ENCODE results near the gene PHF13.

Gene PHF13

DNA sequence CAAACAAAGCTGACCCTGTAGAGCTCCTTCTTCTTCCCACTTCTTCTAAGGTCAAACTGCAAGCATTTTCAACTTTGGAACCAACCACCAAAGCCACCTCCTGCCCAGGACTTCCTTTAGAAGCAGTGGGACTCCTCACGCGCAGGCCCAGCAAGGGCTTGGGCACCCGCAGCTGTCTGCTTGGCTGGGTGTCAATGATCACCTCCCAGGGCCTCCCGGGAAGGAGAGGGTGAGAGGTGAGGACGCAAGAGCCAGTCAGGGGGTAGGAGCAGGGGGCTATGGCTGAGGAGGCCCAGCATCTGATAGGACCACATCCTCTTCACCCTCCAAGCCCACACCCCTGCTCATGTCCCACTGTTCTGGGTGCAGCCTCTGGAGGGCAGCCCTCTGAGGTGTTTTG lies 21.1 kb upstream of the PHF13 start:
- no peak overlapping the region for H3K4me3 ChIP-seq (ENCODE audit: control insufficient read depth in 1 of 7, extremely low read depth in 1 of 7, insufficient read depth in 4 of 7, low read depth in 2 of 7, low read length in 6 of 7)
- no peaks in the 10 kb centered on the region for H3K9me3 ChIP-seq (ENCODE audit: control extremely low read depth in 1 of 5, control insufficient read depth in 4 of 5, insufficient read depth in 2 of 5, low read depth in 1 of 5, low read length in 4 of 5)
- H3K27me3 ChIP-seq (replicated peaks in 2 of 5; ENCODE audit: control insufficient read depth in 4 of 5, insufficient read depth in 5 of 5, low read length in 4 of 5), result no peaks in the 10 kb centered on the region
- no peak overlapping the region for H3K27ac ChIP-seq (ENCODE audit: insufficient read depth in 1 of 2, low read depth in 1 of 2, low read length in 2 of 2, poor library complexity in 1 of 2, severe bottlenecking in 2 of 2)
- ChIA-PET POLR2A (no interaction called here), CTCF (interaction anchor here (1.2 kb wide), 1 partner anchor 10 kb away, joined by 3 read pairs; the partner anchor contains the start of gene KLHL21)
- peaks cover 6 to 63% (median 55%) of the 10 kb centered on the region in 4 experiments for H3K4me1 ChIP-seq (ENCODE audit: control extremely low read depth in 1 of 4, control insufficient read depth in 4 of 4, insufficient read depth in 4 of 4, low read length in 3 of 4)
- peaks cover 7 to 92% (median 65%) of the 10 kb centered on the region in 4 experiments for H3K36me3 ChIP-seq (ENCODE audit: control insufficient read depth in 4 of 4, insufficient read depth in 4 of 4, low read length in 3 of 4)
- WGBS (ENCODE audit: insufficient coverage), result no CpG with 5 or more reads among the region's 5 CpGs
- no peak for DNase-seq

GRCh38 chr1:6592865-6593593 lies 20.5 kb upstream of the PHF13 start:
- 96% methylated on average over 36 of the region's 38 CpGs for WGBS (ENCODE audit: insufficient coverage)
- no peak for DNase-seq
- H3K27me3 ChIP-seq (replicated peaks in 2 of 5; ENCODE audit: control insufficient read depth in 4 of 5, insufficient read depth in 5 of 5, low read length in 4 of 5), result no peaks in the 10 kb centered on the region
- peaks cover 6 to 62% (median 55%) of the 10 kb centered on the region in 4 experiments for H3K4me1 ChIP-seq (ENCODE audit: control extremely low read depth in 1 of 4, control insufficient read depth in 4 of 4, insufficient read depth in 4 of 4, low read length in 3 of 4)
- POLR2A ChIA-PET, result no interaction called here
- H3K4me3 ChIP-seq (ENCODE audit: control insufficient read depth in 1 of 7, extremely low read depth in 1 of 7, insufficient read depth in 4 of 7, low read depth in 2 of 7, low read length in 6 of 7), result no peak overlapping the region
- CTCF ChIA-PET, result interaction anchor here (1.2 kb wide), 1 partner anchor 10 kb away, joined by 3 read pairs; the partner anchor contains the start of gene KLHL21
- no peak overlapping the region for H3K27ac ChIP-seq (ENCODE audit: insufficient read depth in 1 of 2, low read depth in 1 of 2, low read length in 2 of 2, poor library complexity in 1 of 2, severe bottlenecking in 2 of 2)
- H3K36me3 ChIP-seq (ENCODE audit: control insufficient read depth in 4 of 4, insufficient read depth in 4 of 4, low read length in 3 of 4), result peaks cover 7 to 92% (median 65%) of the 10 kb centered on the region in 4 experiments
- no peaks in the 10 kb centered on the region for H3K9me3 ChIP-seq (ENCODE audit: control extremely low read depth in 1 of 5, control insufficient read depth in 4 of 5, insufficient read depth in 2 of 5, low read depth in 1 of 5, low read length in 4 of 5)

DNA sequence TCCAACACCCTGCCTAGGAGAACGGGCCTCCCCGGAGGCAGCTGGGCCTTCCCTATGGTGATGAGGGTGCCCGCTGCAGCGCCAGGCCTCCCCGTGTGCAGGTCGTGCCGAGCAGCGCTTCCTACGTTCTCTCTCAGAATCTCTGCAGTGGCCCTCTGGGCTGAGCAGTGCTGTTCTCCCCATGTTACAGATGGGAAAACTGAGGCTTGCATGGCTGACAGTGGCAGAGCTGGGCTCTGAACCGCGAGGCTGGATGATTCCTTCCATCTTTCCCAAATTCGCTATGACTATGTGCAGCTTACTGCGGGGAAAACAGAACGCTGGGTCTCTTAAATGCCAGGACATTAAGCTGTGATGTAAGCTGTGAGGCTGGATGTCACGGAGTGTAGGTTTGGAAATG lies 19.7 kb upstream of the PHF13 start:
- peaks cover 7 to 86% (median 65%) of the 10 kb centered on the region in 4 experiments for H3K36me3 ChIP-seq (ENCODE audit: control insufficient read depth in 4 of 4, insufficient read depth in 4 of 4, low read length in 3 of 4)
- peaks cover 6 to 57% (median 49%) of the 10 kb centered on the region in 4 experiments for H3K4me1 ChIP-seq (ENCODE audit: control extremely low read depth in 1 of 4, control insufficient read depth in 4 of 4, insufficient read depth in 4 of 4, low read length in 3 of 4)
- no peaks in the 10 kb centered on the region for H3K27me3 ChIP-seq (replicated peaks in 2 of 5; ENCODE audit: control insufficient read depth in 4 of 5, insufficient read depth in 5 of 5, low read length in 4 of 5)
- WGBS (ENCODE audit: insufficient coverage), result 98% methylated on average over 13 of the region's 15 CpGs
- ChIA-PET POLR2A (no interaction called here), CTCF (no interaction called here)
- no peaks in the 10 kb centered on the region for H3K9me3 ChIP-seq (ENCODE audit: control extremely low read depth in 1 of 5, control insufficient read depth in 4 of 5, insufficient read depth in 2 of 5, low read depth in 1 of 5, low read length in 4 of 5)
- no peak overlapping the region for H3K4me3 ChIP-seq (ENCODE audit: control insufficient read depth in 1 of 7, extremely low read depth in 1 of 7, insufficient read depth in 4 of 7, low read depth in 2 of 7, low read length in 6 of 7)
- DNase-seq, result no peak
- H3K27ac ChIP-seq (ENCODE audit: insufficient read depth in 1 of 2, low read depth in 1 of 2, low read length in 2 of 2, poor library complexity in 1 of 2, severe bottlenecking in 2 of 2), result no peak overlapping the region

DNA sequence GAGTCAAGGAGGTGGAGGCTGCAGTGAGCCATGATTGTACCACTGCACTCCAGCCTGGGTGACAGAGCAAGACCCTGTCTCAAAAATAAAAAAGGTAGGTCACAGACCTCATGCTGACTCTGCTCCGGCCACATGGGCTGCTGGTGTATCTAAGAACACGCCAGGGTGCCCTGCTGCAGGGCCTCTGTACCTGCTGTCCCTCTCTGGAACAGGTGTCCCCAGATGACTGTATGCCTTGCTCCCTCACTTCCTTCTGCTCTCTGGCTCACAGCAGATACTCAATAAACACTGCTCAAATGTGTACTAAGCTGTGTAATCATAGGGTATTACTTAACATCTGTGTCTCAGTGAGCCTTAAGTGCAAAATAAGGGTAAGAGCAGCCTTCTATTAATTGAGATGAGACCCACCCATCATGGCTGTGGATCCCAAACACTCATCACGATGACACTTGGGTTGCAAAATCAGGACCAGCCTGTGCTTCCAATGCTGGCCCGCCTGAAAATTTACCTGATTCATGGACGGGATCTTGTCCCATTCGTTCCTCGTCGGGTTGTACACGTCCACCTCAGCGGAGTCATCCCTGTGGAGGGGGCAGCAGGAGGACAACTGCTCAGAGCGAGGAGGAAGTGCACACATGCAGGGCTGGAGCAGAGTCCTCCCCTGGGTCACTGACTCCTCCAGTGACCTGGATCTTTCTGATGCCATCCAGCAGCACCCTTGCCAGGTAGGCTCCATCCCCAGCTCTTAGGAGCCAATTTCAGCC lies 18.4 kb upstream of the PHF13 start:
- peaks cover 8 to 57% (median 49%) of the 10 kb centered on the region in 4 experiments for H3K4me1 ChIP-seq (ENCODE audit: control extremely low read depth in 1 of 4, control insufficient read depth in 4 of 4, insufficient read depth in 4 of 4, low read length in 3 of 4)
- H3K4me3 ChIP-seq (ENCODE audit: control insufficient read depth in 1 of 7, extremely low read depth in 1 of 7, insufficient read depth in 4 of 7, low read depth in 2 of 7, low read length in 6 of 7), result no peak overlapping the region
- no peaks in the 10 kb centered on the region for H3K9me3 ChIP-seq (ENCODE audit: control extremely low read depth in 1 of 5, control insufficient read depth in 4 of 5, insufficient read depth in 2 of 5, low read depth in 1 of 5, low read length in 4 of 5)
- ChIA-PET CTCF (interaction anchor here (1.2 kb wide), 1 partner anchor 42 kb away, joined by 3 read pairs; no protein-coding TSS in a partner anchor), POLR2A (no interaction called here)
- peaks cover 7 to 81% (median 60%) of the 10 kb centered on the region in 4 experiments for H3K36me3 ChIP-seq (ENCODE audit: control insufficient read depth in 4 of 4, insufficient read depth in 4 of 4, low read length in 3 of 4)
- no peak overlapping the region for H3K27ac ChIP-seq (ENCODE audit: insufficient read depth in 1 of 2, low read depth in 1 of 2, low read length in 2 of 2, poor library complexity in 1 of 2, severe bottlenecking in 2 of 2)
- DNase-seq, result no peak
- WGBS (ENCODE audit: insufficient coverage), result 96% methylated on average over 11 of the region's 11 CpGs
- no peaks in the 10 kb centered on the region for H3K27me3 ChIP-seq (replicated peaks in 2 of 5; ENCODE audit: control insufficient read depth in 4 of 5, insufficient read depth in 5 of 5, low read length in 4 of 5)

- H3K27ac ChIP-seq (ENCODE audit: insufficient read depth in 1 of 2, low read depth in 1 of 2, low read length in 2 of 2, poor library complexity in 1 of 2, severe bottlenecking in 2 of 2), result no peak overlapping the region
- ChIA-PET POLR2A (no interaction called here), CTCF (interaction anchor here (1.2 kb wide), 1 partner anchor 43 kb away, joined by 3 read pairs; no protein-coding TSS in a partner anchor)
- 84% methylated on average over 6 of the region's 7 CpGs for WGBS (ENCODE audit: insufficient coverage)
- H3K36me3 ChIP-seq (ENCODE audit: control insufficient read depth in 4 of 4, insufficient read depth in 4 of 4, low read length in 3 of 4), result peaks cover 7 to 75% (median 56%) of the 10 kb centered on the region in 4 experiments
- no peaks in the 10 kb centered on the region for H3K27me3 ChIP-seq (replicated peaks in 2 of 5; ENCODE audit: control insufficient read depth in 4 of 5, insufficient read depth in 5 of 5, low read length in 4 of 5)
- no peak overlapping the region for H3K4me3 ChIP-seq (ENCODE audit: control insufficient read depth in 1 of 7, extremely low read depth in 1 of 7, insufficient read depth in 4 of 7, low read depth in 2 of 7, low read length in 6 of 7)
- H3K9me3 ChIP-seq (ENCODE audit: control extremely low read depth in 1 of 5, control insufficient read depth in 4 of 5, insufficient read depth in 2 of 5, low read depth in 1 of 5, low read length in 4 of 5), result no peaks in the 10 kb centered on the region
- H3K4me1 ChIP-seq (ENCODE audit: control extremely low read depth in 1 of 4, control insufficient read depth in 4 of 4, insufficient read depth in 4 of 4, low read length in 3 of 4), result peaks cover 10 to 55% (median 49%) of the 10 kb centered on the region in 4 experiments
- DNase-seq, result no peak
These were observed 17.2 kb upstream of the PHF13 start for GRCh38 chr1:6596351-6596750.

GRCh38 chr1:6596886-6597776 lies 16.4 kb upstream of the PHF13 start:
- H3K9me3 ChIP-seq (ENCODE audit: control extremely low read depth in 1 of 5, control insufficient read depth in 4 of 5, insufficient read depth in 2 of 5, low read depth in 1 of 5, low read length in 4 of 5), result no peaks in the 10 kb centered on the region
- DNase-seq, result no peak
- peaks cover 7 to 54% (median 48%) of the 10 kb centered on the region in 4 experiments for H3K4me1 ChIP-seq (ENCODE audit: control extremely low read depth in 1 of 4, control insufficient read depth in 4 of 4, insufficient read depth in 4 of 4, low read length in 3 of 4)
- ChIA-PET POLR2A (no interaction called here), CTCF (interaction anchor here (0.9 to 1.9 kb wide), 3 partner anchors 8 to 38 kb away, joined by 3 to 12 read pairs (median 4); no protein-coding TSS in a partner anchor)
- H3K36me3 ChIP-seq (ENCODE audit: control insufficient read depth in 4 of 4, insufficient read depth in 4 of 4, low read length in 3 of 4), result peaks cover 7 to 69% (median 53%) of the 10 kb centered on the region in 4 experiments
- H3K4me3 ChIP-seq (ENCODE audit: control insufficient read depth in 1 of 7, extremely low read depth in 1 of 7, insufficient read depth in 4 of 7, low read depth in 2 of 7, low read length in 6 of 7), result no peak overlapping the region
- no peaks in the 10 kb centered on the region for H3K27me3 ChIP-seq (replicated peaks in 2 of 5; ENCODE audit: control insufficient read depth in 4 of 5, insufficient read depth in 5 of 5, low read length in 4 of 5)
- WGBS (ENCODE audit: insufficient coverage), result 100% methylated on average over 12 of the region's 15 CpGs
- no peak overlapping the region for H3K27ac ChIP-seq (ENCODE audit: insufficient read depth in 1 of 2, low read depth in 1 of 2, low read length in 2 of 2, poor library complexity in 1 of 2, severe bottlenecking in 2 of 2)
